ENCODE results near the gene FAM3B.
A peak's percentile ranks its signal among the peaks of the same experiment; 100 is the strongest.

DNA sequence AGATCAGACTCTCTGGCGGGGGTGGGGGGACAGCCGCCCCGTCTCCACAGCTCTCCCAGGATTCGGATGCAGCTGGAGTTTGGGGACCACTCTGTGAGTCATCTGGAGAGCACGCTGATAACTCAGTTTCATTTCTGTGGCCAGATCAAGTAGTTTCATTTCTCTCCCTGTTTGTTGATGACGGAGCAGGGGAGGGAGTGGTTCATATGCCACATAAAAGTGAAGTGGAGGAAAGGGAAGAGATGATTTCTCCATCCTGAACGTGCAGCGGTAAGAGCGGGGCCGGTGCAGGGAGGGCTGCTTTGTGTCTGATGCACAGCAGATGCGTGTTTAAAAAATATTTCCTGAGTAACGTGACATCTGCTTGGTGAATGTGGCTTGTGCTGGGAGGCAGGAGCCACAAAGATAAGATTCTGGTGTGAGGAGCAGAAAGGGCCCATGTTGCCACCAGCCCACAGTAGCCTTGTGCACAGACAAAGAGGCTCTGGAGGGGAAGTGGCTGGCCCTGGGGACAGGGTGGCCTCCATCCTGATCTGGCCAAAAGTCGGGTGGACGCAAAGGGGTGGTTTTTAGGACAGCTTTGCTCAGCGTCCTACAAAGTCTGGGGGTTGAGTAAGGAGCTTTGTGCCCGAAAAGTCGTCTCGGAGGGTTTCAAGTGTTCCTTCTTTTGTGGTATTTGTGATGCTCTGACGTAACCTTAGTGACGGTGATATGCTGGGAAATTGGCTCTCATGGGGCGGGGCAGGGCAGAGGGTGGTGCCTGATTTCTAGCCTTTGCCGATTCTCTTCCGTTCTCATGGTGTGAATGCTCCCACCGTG, 45.4 kb downstream of the FAM3B start, which contains the start of gene MX2:
- TF ChIP-seq POLR2AphosphoS5 (IDR thresholded peaks at IDR 0.05; ENCODE audit: low read depth, low read length) = peak; percentile 87
- TF ChIP-seq TAF1 (IDR thresholded peaks at IDR 0.05; ENCODE audit: borderline replicate concordance, low read depth, low read length) = no peak

Data from GM12892 (cell line).